IMR-90 (cell line): Measurements from ENCODE around the gene KRTAP9-1. TPM values are rescaled to one million over a fixed set of nuclear protein-coding genes. Genes with fewer than 3 reads are reported as not detected.

Source experiments
- ATAC-seq: fragments of 200-7000 bp; cut with Tn5 transposase; 2 replicates; pipeline ENCODE4 v1.9.1; 2020; ENCODE audit warnings: low read depth, mild to moderate bottlenecking, moderate library complexity
- BruUV-seq: library from RNA; stranded (reverse); fragments of 400-500 nt; replicated peaks from 2 replicates; lab custom pipeline; 2021; lab: Mats Ljungman, UMichigan
- CTCF ChIA-PET: fragments of 300-600 bp; formaldehyde crosslinking; extraction: SDS; loops from one replicate; lab custom pipeline; 2021; ENCODE audit warnings: antibody characterized with exemption; lab: Yijun Ruan, JAX
- POLR2A ChIA-PET: fragments of 300-600 bp; sonication (Branson Sonifier 250); formaldehyde crosslinking; loops from one replicate; lab custom pipeline; 2022; ENCODE audit warnings: antibody characterized with exemption; ENCODE audit not compliant: unreplicated experiment; lab: Charles Lee
- DNase-seq: peaks from one replicate; pipeline ENCODE4 v3.0.0; 2013
- H2AFZ ChIP-seq: replicated peaks from 2 replicates; pipeline ENCODE3; 2013; ENCODE audit warnings: low read length, mild to moderate bottlenecking; ENCODE audit not compliant: poor library complexity
- H2AK5ac ChIP-seq: 2 replicates; pipeline ENCODE4 v1.6.1; 2013; ENCODE audit warnings: low read depth, low read length, inconsistent platforms
- H2AK9ac ChIP-seq: replicated peaks from 2 replicates; pipeline ENCODE3; 2013; ENCODE audit warnings: mild to moderate bottlenecking, low read depth, low read length, moderate library complexity; ENCODE audit not compliant: poor library complexity
- H2BK120ac ChIP-seq: 2 replicates; pipeline ENCODE4 v1.6.1; 2013; ENCODE audit warnings: low read depth, low read length, inconsistent platforms
- H2BK15ac ChIP-seq: 3 replicates; pipeline ENCODE4 v1.6.1; 2013; ENCODE audit warnings: low read depth, low read length, inconsistent platforms
- H2BK20ac ChIP-seq: 2 replicates; pipeline ENCODE4 v1.6.1; 2013; ENCODE audit warnings: low read depth, mild to moderate bottlenecking, inconsistent platforms, low read length, moderate library complexity
- H2BK5ac ChIP-seq: 2 replicates; pipeline ENCODE4 v1.6.1; 2013; ENCODE audit warnings: mild to moderate bottlenecking, low read depth, low read length, inconsistent platforms; ENCODE audit not compliant: poor library complexity, severe bottlenecking
- H3K14ac ChIP-seq: replicated peaks from 2 replicates; pipeline ENCODE4 v1.6.1; 2013; ENCODE audit warnings: low read depth, low read length, inconsistent platforms
- H3K18ac ChIP-seq: 2 replicates; pipeline ENCODE4 v1.6.1; 2013; ENCODE audit warnings: low read depth, low read length, control low read depth
- H3K23ac ChIP-seq: 2 replicates; pipeline ENCODE4 v1.6.1; 2013; ENCODE audit warnings: low read depth, low read length, inconsistent platforms
- H3K27ac ChIP-seq: 2 replicates; pipeline ENCODE4 v1.5.1; 2013; ENCODE audit warnings: mild to moderate bottlenecking, control low read depth, low read length; ENCODE audit not compliant: insufficient read depth
- H3K27me3 ChIP-seq: 2 replicates; pipeline ENCODE4 v1.6.1; 2013; ENCODE audit warnings: low read length; ENCODE audit not compliant: control insufficient read depth, insufficient read depth
- H3K36me3 ChIP-seq: 2 replicates; pipeline ENCODE4 v1.6.1; 2013; ENCODE audit warnings: low read length, mixed read lengths; ENCODE audit not compliant: control insufficient read depth, insufficient read depth
- H3K4ac ChIP-seq: 2 replicates; pipeline ENCODE4 v1.6.1; 2013; ENCODE audit warnings: low read depth, low read length, inconsistent platforms
- H3K4me1 ChIP-seq: 2 replicates; pipeline ENCODE4 v1.6.1; 2013; ENCODE audit warnings: low read length, mixed read lengths; ENCODE audit not compliant: control insufficient read depth, insufficient read depth
- H3K4me2 ChIP-seq: 2 replicates; pipeline ENCODE4 v1.6.1; 2013; ENCODE audit warnings: low read depth, mild to moderate bottlenecking, control low read depth, low read length, moderate library complexity
- H3K4me3 ChIP-seq: 2 replicates; pipeline ENCODE4 v1.5.1; 2013; ENCODE audit warnings: low read depth, mild to moderate bottlenecking, control low read depth, low read length, moderate library complexity; ENCODE audit not compliant: insufficient read depth
- H3K56ac ChIP-seq: 2 replicates; pipeline ENCODE4 v1.6.1; 2013; ENCODE audit warnings: low read length, inconsistent platforms; ENCODE audit not compliant: insufficient read depth; ENCODE audit errors: extremely low read depth
- H3K79me1 ChIP-seq, 2 experiments: 2 replicates each; pipeline ENCODE4 v1.6.1; 2013; ENCODE audit warnings: low read length in 2 of 2, inconsistent platforms in 1 of 2, low read depth in 1 of 2
- H3K9ac ChIP-seq: 2 replicates; pipeline ENCODE4 v1.6.1; 2013; ENCODE audit warnings: low read depth, low read length, control low read depth
- H3K9me1 ChIP-seq: 2 replicates; pipeline ENCODE4 v1.6.1; 2013; ENCODE audit warnings: low read length, inconsistent platforms; ENCODE audit not compliant: insufficient read depth
- H3K9me3 ChIP-seq: 2 replicates; pipeline ENCODE4 v1.6.1; 2013; ENCODE audit warnings: low read length; ENCODE audit not compliant: control insufficient read depth, insufficient read depth
- H4K20me1 ChIP-seq: 2 replicates; pipeline ENCODE4 v1.6.1; 2013; ENCODE audit warnings: low read length, inconsistent platforms; ENCODE audit not compliant: insufficient read depth
- H4K5ac ChIP-seq: 2 replicates; pipeline ENCODE4 v1.6.1; 2013; ENCODE audit warnings: mild to moderate bottlenecking, low read depth, low read length, control low read depth
- H4K8ac ChIP-seq, 2 experiments: 2 replicates each; pipeline ENCODE4 v1.6.1; 2013; ENCODE audit warnings: low read depth in 2 of 2, low read length in 2 of 2, control low read depth in 1 of 2, inconsistent platforms in 1 of 2
- H4K91ac ChIP-seq: 2 replicates; pipeline ENCODE4 v1.6.1; 2013; ENCODE audit warnings: low read depth, low read length, inconsistent platforms; ENCODE audit not compliant: insufficient read depth
- BHLHE40 ChIP-seq: fragments of 150-350 bp; IDR thresholded peaks from 2 replicates; pipeline ENCODE4 v1.6.1; 2016; ENCODE audit warnings: mild to moderate bottlenecking, low read depth, low read length
- CEBPB ChIP-seq: IDR thresholded peaks from 2 replicates; pipeline ENCODE4 v1.6.1; 2012; ENCODE audit warnings: low read depth, low read length, improper control_type of control experiment
- CHD1 ChIP-seq: IDR thresholded peaks from 2 replicates; pipeline ENCODE4 v1.6.1; 2012; ENCODE audit warnings: low read depth, low read length, improper control_type of control experiment
- CTCF ChIP-seq: conservative IDR thresholded peaks from 2 replicates; pipeline ENCODE4 v1.5.1; 2012; ENCODE audit warnings: mild to moderate bottlenecking, low read depth, low read length, improper control_type of control experiment
- ELK1 ChIP-seq: fragments of 150-350 bp; IDR thresholded peaks from 2 replicates; pipeline ENCODE4 v1.6.1; 2016; ENCODE audit warnings: low read depth, mild to moderate bottlenecking, low read length, moderate library complexity, borderline replicate concordance
- FOS ChIP-seq: fragments of 150-350 bp; IDR thresholded peaks from 2 replicates; pipeline ENCODE4 v1.6.1; 2016; ENCODE audit warnings: low read depth, low read length
- MAFK ChIP-seq: IDR thresholded peaks from 2 replicates; pipeline ENCODE4 v1.6.1; 2012; ENCODE audit warnings: low read depth, low read length, improper control_type of control experiment
- MAZ ChIP-seq: IDR thresholded peaks from 2 replicates; pipeline ENCODE4 v1.6.1; 2012; ENCODE audit warnings: low read depth, mild to moderate bottlenecking, low read length, improper control_type of control experiment, moderate library complexity, borderline replicate concordance
- MXI1 ChIP-seq: IDR thresholded peaks from 2 replicates; pipeline ENCODE4 v1.6.1; 2012; ENCODE audit warnings: low read depth, mild to moderate bottlenecking, low read length, moderate library complexity, borderline replicate concordance
- NFE2L2 ChIP-seq: fragments of 150-350 bp; IDR thresholded peaks from 2 replicates; pipeline ENCODE4 v1.6.1; 2016; ENCODE audit warnings: low read depth, mild to moderate bottlenecking, low read length
- POLR2A ChIP-seq: IDR thresholded peaks from 2 replicates; pipeline ENCODE4 v1.6.1; 2012; ENCODE audit warnings: mild to moderate bottlenecking, low read depth, low read length
- RAD21 ChIP-seq: IDR thresholded peaks from 2 replicates; pipeline ENCODE4 v1.6.1; 2012; ENCODE audit warnings: low read length, improper control_type of control experiment
- RCOR1 ChIP-seq: IDR thresholded peaks from 2 replicates; pipeline ENCODE4 v1.6.1; 2012; ENCODE audit warnings: mild to moderate bottlenecking, low read length, improper control_type of control experiment; ENCODE audit not compliant: insufficient replicate concordance
- RFX5 ChIP-seq: IDR thresholded peaks from 2 replicates; pipeline ENCODE4 v1.8.0; 2012; ENCODE audit warnings: low read depth, mild to moderate bottlenecking, low read length, moderate library complexity
- SMC3 ChIP-seq: fragments of 150-350 bp; IDR thresholded peaks from 2 replicates; pipeline ENCODE4 v1.6.1; 2016; ENCODE audit warnings: low read depth, mild to moderate bottlenecking, antibody characterized with exemption, low read length, moderate library complexity
- USF2 ChIP-seq: fragments of 150-350 bp; IDR thresholded peaks from 2 replicates; pipeline ENCODE4 v1.6.1; 2017; ENCODE audit warnings: mild to moderate bottlenecking, antibody characterized with exemption, low read length, low read depth
- WGBS, 2 experiments: methylation state at CpG; one replicate each; pipeline versions ENCODE4 v1.1.5 to v1.1.7; 2013; ENCODE audit warnings: missing lambda C conversion rate in 2 of 2; ENCODE audit not compliant: insufficient read length in 1 of 2; ENCODE audit errors: extremely low coverage in 2 of 2; 5-methylcytosine and 5-hydroxymethylcytosine counted together
- dilution Hi-C: fragments of 300-500 bp; cut with HindIII; formaldehyde crosslinking; loops from one replicate; pipeline ENCODE4 v1.14.3; 2018; ENCODE audit warnings: low sequenced_read_pairs; ENCODE audit not compliant: unreplicated experiment
- in situ Hi-C: fragments of 300-500 bp; cut with MboI; formaldehyde crosslinking; loops from 3 replicates; pipeline ENCODE4 v1.14.3; 2019; ENCODE audit warnings: low sequenced_read_pairs, inconsistent platforms, mixed read lengths
- intact Hi-C: fragments of 100-400 bp; cut with micrococcal nuclease; formaldehyde crosslinking; loops from 2 replicates; pipeline ENCODE4 v1.10.0; 2022
- polyA plus RNA-seq, 3 experiments: library from polyadenylated mRNA; depleted of rRNA; stranded (reverse); fragments of >200 nt; gene quantifications; 2 replicates each; pipeline ENCODE4 v1.2.3, GENCODE V29; 2012; ENCODE audit warnings: low replicate concordance in 1 of 3
- total RNA-seq: library from RNA; depleted of rRNA; stranded (reverse); fragments of >200 nt; gene quantifications from 2 replicates; pipeline ENCODE4 v1.2.3, GENCODE V29; 2012

Gene KRTAP9-1
- total and polyA plus RNA-seq, 2 of the 4 experiments (the other 2 are of a cell fraction), result not detected

- Histone ChIP-seq H3K36me3 (no peaks in the 10 kb centered on the region), H3K9ac (no peak overlapping the region), H3K9me1 (peaks cover 7% of the 10 kb centered on the region; the same call in 1 of the 2 replicates), H3K14ac (no peak overlapping the region), H3K18ac (no peak overlapping the region), H3K4me2 (no peak overlapping the region), H4K8ac (no peak overlapping the region), H4K5ac (no peak overlapping the region), H2AFZ (no peak overlapping the region), H3K9me3 (no peaks in the 10 kb centered on the region), H3K56ac (no peak overlapping the region), H2BK15ac (no peak overlapping the region), H2AK5ac (no peak overlapping the region), H3K4me3 (no peak overlapping the region), H2AK9ac (no peak overlapping the region), H4K20me1 (no peaks in the 10 kb centered on the region), H2BK120ac (no peak overlapping the region), H3K79me1 (no peaks in the 10 kb centered on the region), H2BK20ac (no peak overlapping the region), H2BK5ac (no peak overlapping the region), H4K91ac (no peak overlapping the region), H3K27ac (no peak overlapping the region), H3K4me1 (no peaks in the 10 kb centered on the region), H3K4ac (no peak overlapping the region), H3K27me3 (no peaks in the 10 kb centered on the region), H3K23ac (no peak overlapping the region)
- TF ChIP-seq RFX5 (no peak), BHLHE40 (no peak), NFE2L2 (no peak), MXI1 (no peak), MAZ (no peak), SMC3 (no peak), CTCF (no peak), USF2 (no peak), ELK1 (no peak), RCOR1 (no peak), POLR2A (no peak), CHD1 (no peak), FOS (no peak), CEBPB (no peak), MAFK (no peak), RAD21 (no peak)
- DNase-seq (no peak), ATAC-seq (no peak)
- WGBS, 2 experiments, result no CpG with 5 or more reads among the region's 1 CpG
- intact Hi-C loops, result no loop called here
- ChIA-PET CTCF (no interaction called here), POLR2A (no interaction called here)
- BruUV-seq, result no TSS peak
- dilution Hi-C loops, result no loop called here
- in situ Hi-C loops, result no loop called here
Measured at GRCh38 chr17:41215681-41216080, 26.0 kb downstream of the KRTAP9-1 start.
